GM23338 (cell line): Measurements from ENCODE around the gene PPP5C. TPM values are rescaled to one million over a fixed set of nuclear protein-coding genes. Genes with fewer than 3 reads are reported as not detected.

Source experiments
- ATAC-seq: fragments of 200-7000 bp; cut with Tn5 transposase; 3 replicates; pipeline ENCODE4 v1.9.1; 2020
- DNase-seq: peaks from one replicate; pipeline ENCODE4 v3.0.0-alpha.2; 2015; ENCODE audit warnings: low spot score
- H2AFZ ChIP-seq: fragments of 200-600 bp; sonication (generic); 2 replicates; pipeline ENCODE4 v1.8.0; 2016; ENCODE audit warnings: antibody characterized with exemption, mild to moderate bottlenecking, moderate library complexity
- H3F3A ChIP-seq: fragments of 200-600 bp; sonication (generic); replicated peaks from 2 replicates; pipeline ENCODE4 v1.8.0; 2017; ENCODE audit warnings: antibody characterized with exemption, mixed run types, low read depth
- H3K27ac ChIP-seq: fragments of 200-600 bp; sonication (generic); 2 replicates; pipeline ENCODE4 v1.6.1; 2016; ENCODE audit warnings: low read depth
- H3K27me3 ChIP-seq: fragments of 200-600 bp; sonication (generic); 2 replicates; pipeline ENCODE4 v1.8.0; 2016; ENCODE audit warnings: mild to moderate bottlenecking, mixed run types, moderate library complexity; ENCODE audit not compliant: insufficient read depth
- H3K36me3 ChIP-seq: fragments of 200-600 bp; sonication (generic); 2 replicates; pipeline ENCODE4 v1.8.0; 2016; ENCODE audit warnings: mild to moderate bottlenecking; ENCODE audit not compliant: insufficient read depth
- H3K4me1 ChIP-seq: fragments of 200-600 bp; sonication (generic); 2 replicates; pipeline ENCODE4 v1.8.0; 2016; ENCODE audit warnings: mild to moderate bottlenecking, moderate library complexity; ENCODE audit not compliant: insufficient read depth
- H3K4me2 ChIP-seq: fragments of 200-600 bp; sonication (generic); 2 replicates; pipeline ENCODE4 v1.7.1; 2017; ENCODE audit warnings: mixed run types
- H3K4me3 ChIP-seq: fragments of 200-600 bp; sonication (generic); 2 replicates; pipeline ENCODE4 v1.6.1; 2016; ENCODE audit warnings: mixed run types
- H3K79me2 ChIP-seq: fragments of 200-600 bp; sonication (generic); replicated peaks from 2 replicates; pipeline ENCODE4 v1.8.0; 2017; ENCODE audit warnings: mild to moderate bottlenecking; ENCODE audit not compliant: insufficient read depth
- H3K9me2 ChIP-seq: fragments of 200-600 bp; sonication (generic); 2 replicates; pipeline ENCODE4 v1.8.0; 2017; ENCODE audit not compliant: insufficient read depth
- H4K20me1 ChIP-seq: fragments of 200-600 bp; sonication (generic); replicated peaks from 2 replicates; pipeline ENCODE4 v1.8.0; 2017; ENCODE audit warnings: mild to moderate bottlenecking; ENCODE audit not compliant: insufficient read depth
- H3K27ac Mint-ChIP-seq: 2 replicates; pipeline ENCODE4 v1.8.0; 2020; ENCODE audit warnings: inconsistent platforms, mild to moderate bottlenecking, moderate library complexity, mixed read lengths
- H3K27me3 Mint-ChIP-seq: 3 replicates; pipeline ENCODE4 v1.8.0; 2022; ENCODE audit warnings: low read depth, mild to moderate bottlenecking, moderate library complexity, mixed read lengths, inconsistent platforms; ENCODE audit not compliant: insufficient read depth, poor library complexity
- H3K36me3 Mint-ChIP-seq: 3 replicates; pipeline ENCODE4 v1.8.0; 2021; ENCODE audit warnings: low read depth, mild to moderate bottlenecking, inconsistent platforms, moderate library complexity, mixed read lengths
- H3K4me1 Mint-ChIP-seq: 3 replicates; pipeline ENCODE4 v1.8.0; 2020; ENCODE audit warnings: mild to moderate bottlenecking, inconsistent platforms, mixed read lengths
- H3K4me3 Mint-ChIP-seq: 3 replicates; pipeline ENCODE4 v1.8.0; 2021; ENCODE audit warnings: moderate library complexity, mild to moderate bottlenecking, inconsistent platforms, mixed read lengths
- H3K9me3 Mint-ChIP-seq: 3 replicates; pipeline ENCODE4 v1.8.0; 2020; ENCODE audit warnings: moderate library complexity, mild to moderate bottlenecking, inconsistent platforms, mixed read lengths
- EZH2phosphoT487 ChIP-seq: fragments of 200-600 bp; sonication (generic); IDR thresholded peaks from one replicate; pipeline ENCODE4 v1.8.1; 2018; ENCODE audit warnings: antibody characterized with exemption; ENCODE audit not compliant: unreplicated experiment
- NANOG ChIP-seq: IDR thresholded peaks from 2 replicates; pipeline ENCODE4 v1.6.1; 2016; ENCODE audit warnings: antibody characterized with exemption, borderline replicate concordance
- POLR2AphosphoS5 ChIP-seq: IDR thresholded peaks from 2 replicates; pipeline ENCODE4 v1.6.1; 2016; ENCODE audit warnings: antibody characterized with exemption, low read depth
- STAT1 ChIP-seq: IDR thresholded peaks from one replicate; pipeline ENCODE4 v1.6.1; 2016; ENCODE audit warnings: antibody characterized with exemption; ENCODE audit not compliant: unreplicated experiment
- ZNF114 ChIP-seq: fragments of 250-450 bp; sonication (Bioruptor Pico); IDR thresholded peaks from 2 replicates; pipeline ENCODE4 v1.5.0; 2020; ENCODE audit warnings: mild to moderate bottlenecking, moderate library complexity
- ZNF331 ChIP-seq: fragments of 250-450 bp; sonication (Bioruptor Pico); IDR thresholded peaks from 2 replicates; pipeline ENCODE4 v1.5.0; 2020; ENCODE audit warnings: low read depth, mild to moderate bottlenecking, moderate library complexity
- polyA plus RNA-seq: library from polyadenylated mRNA; unstranded; fragments of >200 nt; fragmentation: Nextera tagmentation; extraction: Ambion mirVana; gene quantifications from 2 replicates; pipeline ENCODE4 v1.2.1, GENCODE V29; 2016
- total RNA-seq: library from RNA; depleted of rRNA; stranded (reverse); fragments of >200 nt; shearing (Covaris generic); gene quantifications from 2 replicates; pipeline ENCODE4 v1.2.3, GENCODE V29; 2014
- TF ChIP-seq, protein P1 (sequence below): fragments of 250-450 bp; sonication (Bioruptor Pico); IDR thresholded peaks from 2 replicates; pipeline ENCODE4 v1.5.0; 2020; ENCODE audit warnings: mild to moderate bottlenecking, moderate library complexity
- TF ChIP-seq, protein P2 (sequence below): IDR thresholded peaks from 2 replicates; pipeline ENCODE4 v1.6.1; 2016; ENCODE audit warnings: antibody characterized with exemption

The PPP5C gene
- total and polyA plus RNA-seq, 2 experiments from 2014 or later: 51.6 to 123 TPM

DNA sequence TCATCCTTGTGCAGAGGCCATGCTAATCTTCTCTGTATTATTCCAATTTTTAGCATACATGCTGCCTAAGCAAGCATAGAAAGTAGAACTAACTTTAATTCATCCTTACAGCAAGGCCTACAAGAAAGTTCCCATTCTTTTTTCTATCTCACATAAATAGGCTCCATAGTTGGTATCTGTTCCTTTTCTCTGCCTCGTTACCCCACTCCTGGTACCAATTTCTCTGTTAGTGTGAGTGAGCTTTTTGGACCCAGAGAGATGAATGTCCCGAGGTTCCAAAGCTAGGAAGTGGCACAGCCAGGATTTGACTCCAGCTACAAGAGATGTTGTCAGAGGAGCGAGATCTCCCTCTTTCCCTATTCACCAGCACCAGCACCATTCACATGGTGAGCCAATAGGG lies 40.4 kb upstream of the PPP5C start (continued):
- TF ChIP-seq EZH2phosphoT487 (no peak), NANOG (no peak)
- TF ChIP-seq, protein P1, sequence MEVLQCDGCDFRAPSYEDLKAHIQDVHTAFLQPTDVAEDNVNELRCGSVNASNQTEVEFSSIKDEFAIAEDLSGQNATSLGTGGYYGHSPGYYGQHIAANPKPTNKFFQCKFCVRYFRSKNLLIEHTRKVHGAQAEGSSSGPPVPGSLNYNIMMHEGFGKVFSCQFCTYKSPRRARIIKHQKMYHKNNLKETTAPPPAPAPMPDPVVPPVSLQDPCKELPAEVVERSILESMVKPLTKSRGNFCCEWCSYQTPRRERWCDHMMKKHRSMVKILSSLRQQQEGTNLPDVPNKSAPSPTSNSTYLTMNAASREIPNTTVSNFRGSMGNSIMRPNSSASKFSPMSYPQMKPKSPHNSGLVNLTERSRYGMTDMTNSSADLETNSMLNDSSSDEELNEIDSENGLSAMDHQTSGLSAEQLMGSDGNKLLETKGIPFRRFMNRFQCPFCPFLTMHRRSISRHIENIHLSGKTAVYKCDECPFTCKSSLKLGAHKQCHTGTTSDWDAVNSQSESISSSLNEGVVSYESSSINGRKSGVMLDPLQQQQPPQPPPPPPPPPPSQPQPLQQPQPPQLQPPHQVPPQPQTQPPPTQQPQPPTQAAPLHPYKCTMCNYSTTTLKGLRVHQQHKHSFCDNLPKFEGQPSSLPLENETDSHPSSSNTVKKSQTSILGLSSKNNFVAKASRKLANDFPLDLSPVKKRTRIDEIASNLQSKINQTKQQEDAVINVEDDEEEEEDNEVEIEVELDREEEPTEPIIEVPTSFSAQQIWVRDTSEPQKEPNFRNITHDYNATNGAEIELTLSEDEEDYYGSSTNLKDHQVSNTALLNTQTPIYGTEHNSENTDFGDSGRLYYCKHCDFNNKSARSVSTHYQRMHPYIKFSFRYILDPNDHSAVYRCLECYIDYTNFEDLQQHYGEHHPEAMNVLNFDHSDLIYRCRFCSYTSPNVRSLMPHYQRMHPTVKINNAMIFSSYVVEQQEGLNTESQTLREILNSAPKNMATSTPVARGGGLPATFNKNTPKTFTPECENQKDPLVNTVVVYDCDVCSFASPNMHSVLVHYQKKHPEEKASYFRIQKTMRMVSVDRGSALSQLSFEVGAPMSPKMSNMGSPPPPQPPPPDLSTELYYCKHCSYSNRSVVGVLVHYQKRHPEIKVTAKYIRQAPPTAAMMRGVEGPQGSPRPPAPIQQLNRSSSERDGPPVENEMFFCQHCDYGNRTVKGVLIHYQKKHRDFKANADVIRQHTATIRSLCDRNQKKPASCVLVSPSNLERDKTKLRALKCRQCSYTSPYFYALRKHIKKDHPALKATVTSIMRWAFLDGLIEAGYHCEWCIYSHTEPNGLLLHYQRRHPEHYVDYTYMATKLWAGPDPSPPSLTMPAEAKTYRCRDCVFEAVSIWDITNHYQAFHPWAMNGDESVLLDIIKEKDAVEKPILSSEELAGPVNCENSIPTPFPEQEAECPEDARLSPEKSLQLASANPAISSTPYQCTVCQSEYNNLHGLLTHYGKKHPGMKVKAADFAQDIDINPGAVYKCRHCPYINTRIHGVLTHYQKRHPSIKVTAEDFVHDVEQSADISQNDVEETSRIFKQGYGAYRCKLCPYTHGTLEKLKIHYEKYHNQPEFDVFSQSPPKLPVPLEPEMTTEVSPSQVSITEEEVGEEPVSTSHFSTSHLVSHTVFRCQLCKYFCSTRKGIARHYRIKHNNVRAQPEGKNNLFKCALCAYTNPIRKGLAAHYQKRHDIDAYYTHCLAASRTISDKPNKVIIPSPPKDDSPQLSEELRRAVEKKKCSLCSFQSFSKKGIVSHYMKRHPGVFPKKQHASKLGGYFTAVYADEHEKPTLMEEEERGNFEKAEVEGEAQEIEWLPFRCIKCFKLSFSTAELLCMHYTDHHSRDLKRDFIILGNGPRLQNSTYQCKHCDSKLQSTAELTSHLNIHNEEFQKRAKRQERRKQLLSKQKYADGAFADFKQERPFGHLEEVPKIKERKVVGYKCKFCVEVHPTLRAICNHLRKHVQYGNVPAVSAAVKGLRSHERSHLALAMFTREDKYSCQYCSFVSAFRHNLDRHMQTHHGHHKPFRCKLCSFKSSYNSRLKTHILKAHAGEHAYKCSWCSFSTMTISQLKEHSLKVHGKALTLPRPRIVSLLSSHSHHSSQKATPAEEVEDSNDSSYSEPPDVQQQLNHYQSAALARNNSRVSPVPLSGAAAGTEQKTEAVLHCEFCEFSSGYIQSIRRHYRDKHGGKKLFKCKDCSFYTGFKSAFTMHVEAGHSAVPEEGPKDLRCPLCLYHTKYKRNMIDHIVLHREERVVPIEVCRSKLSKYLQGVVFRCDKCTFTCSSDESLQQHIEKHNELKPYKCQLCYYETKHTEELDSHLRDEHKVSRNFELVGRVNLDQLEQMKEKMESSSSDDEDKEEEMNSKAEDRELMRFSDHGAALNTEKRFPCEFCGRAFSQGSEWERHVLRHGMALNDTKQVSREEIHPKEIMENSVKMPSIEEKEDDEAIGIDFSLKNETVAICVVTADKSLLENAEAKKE: no peak

DNA sequence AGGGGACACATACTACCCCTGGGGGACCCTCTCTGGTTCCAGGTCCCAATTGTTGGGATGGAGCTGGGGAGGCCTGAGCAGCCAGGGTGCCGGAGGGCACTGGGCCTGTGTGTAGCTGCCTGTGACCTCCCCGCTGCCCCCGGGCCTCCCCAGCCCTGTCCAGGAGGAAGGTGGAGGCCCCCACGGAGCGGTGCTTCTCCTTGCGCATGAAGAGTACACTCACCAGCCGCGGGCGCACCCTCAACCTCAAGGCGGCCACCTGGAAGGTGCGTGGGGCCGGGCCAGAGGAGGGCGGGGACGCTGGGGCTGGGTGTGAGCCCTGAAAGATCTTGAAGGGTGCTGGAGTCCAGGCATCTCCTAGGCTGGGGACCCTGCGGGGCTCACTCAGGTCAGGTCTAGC lies 38.4 kb upstream of the PPP5C start:
- H3K4me3 Mint-ChIP-seq: no peak overlapping the region
- peaks cover 5% of the 10 kb centered on the region for H3K4me1 ChIP-seq
- no peak overlapping the region for H3K4me2 ChIP-seq
- H3K27ac ChIP-seq: no peak overlapping the region
- peaks cover 16% of the 10 kb centered on the region; the same call in 1 of the 2 replicates for H3K36me3 ChIP-seq
- ATAC-seq (no peak), DNase-seq (no peak)
- H3K79me2 ChIP-seq: no peaks in the 10 kb centered on the region; the same call in 1 of the 2 replicates
- no peaks in the 10 kb centered on the region for H3F3A ChIP-seq
- H3K36me3 Mint-ChIP-seq: peaks cover 75% of the 10 kb centered on the region
- peaks cover 5% of the 10 kb centered on the region for H4K20me1 ChIP-seq
- H3K27ac Mint-ChIP-seq: no peak overlapping the region
- H3K4me3 ChIP-seq: no peak overlapping the region
- H3K27me3 ChIP-seq: no peaks in the 10 kb centered on the region
- no peak overlapping the region for H2AFZ ChIP-seq
- H3K4me1 Mint-ChIP-seq: peaks cover 8% of the 10 kb centered on the region
- H3K27me3 Mint-ChIP-seq: peaks cover 3% of the 10 kb centered on the region
- H3K9me2 ChIP-seq: no peaks in the 10 kb centered on the region
- H3K9me3 Mint-ChIP-seq: peaks cover 20% of the 10 kb centered on the region
- no peak for TF ChIP-seq EZH2phosphoT487
- TF ChIP-seq ZNF331 (CRISPR knock-in tag): no peak
- TF ChIP-seq, protein P1: no peak
- no peak for TF ChIP-seq POLR2AphosphoS5
- no peak for TF ChIP-seq ZNF114 (CRISPR knock-in tag)
- TF ChIP-seq, protein P2, sequence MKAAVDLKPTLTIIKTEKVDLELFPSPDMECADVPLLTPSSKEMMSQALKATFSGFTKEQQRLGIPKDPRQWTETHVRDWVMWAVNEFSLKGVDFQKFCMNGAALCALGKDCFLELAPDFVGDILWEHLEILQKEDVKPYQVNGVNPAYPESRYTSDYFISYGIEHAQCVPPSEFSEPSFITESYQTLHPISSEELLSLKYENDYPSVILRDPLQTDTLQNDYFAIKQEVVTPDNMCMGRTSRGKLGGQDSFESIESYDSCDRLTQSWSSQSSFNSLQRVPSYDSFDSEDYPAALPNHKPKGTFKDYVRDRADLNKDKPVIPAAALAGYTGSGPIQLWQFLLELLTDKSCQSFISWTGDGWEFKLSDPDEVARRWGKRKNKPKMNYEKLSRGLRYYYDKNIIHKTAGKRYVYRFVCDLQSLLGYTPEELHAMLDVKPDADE: no peak
- TF ChIP-seq STAT1: no peak
